ENCODE data around the gene NOP9.

NOP9 gene

DNA sequence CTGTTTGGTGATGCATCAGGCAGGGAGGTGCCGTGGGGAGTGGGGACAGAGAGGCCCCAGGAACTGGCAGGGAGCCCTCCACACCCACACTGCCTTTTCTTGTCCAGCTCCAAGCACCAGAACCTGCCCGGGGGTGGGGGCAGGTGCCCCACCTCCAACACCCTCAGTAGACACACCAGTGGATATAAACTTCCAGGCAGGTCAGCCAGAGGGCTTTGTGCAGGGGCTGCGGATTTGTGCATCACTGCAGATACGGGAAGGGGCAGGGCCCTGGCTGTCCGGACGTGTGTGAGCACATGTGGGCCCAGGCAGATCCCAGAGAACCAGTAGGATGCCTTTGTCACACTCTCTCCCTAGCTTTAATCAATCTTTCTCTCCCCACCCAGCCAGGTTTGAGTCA lies 35.4 kb upstream of the NOP9 start:
- DNase-seq = no peak

DNA sequence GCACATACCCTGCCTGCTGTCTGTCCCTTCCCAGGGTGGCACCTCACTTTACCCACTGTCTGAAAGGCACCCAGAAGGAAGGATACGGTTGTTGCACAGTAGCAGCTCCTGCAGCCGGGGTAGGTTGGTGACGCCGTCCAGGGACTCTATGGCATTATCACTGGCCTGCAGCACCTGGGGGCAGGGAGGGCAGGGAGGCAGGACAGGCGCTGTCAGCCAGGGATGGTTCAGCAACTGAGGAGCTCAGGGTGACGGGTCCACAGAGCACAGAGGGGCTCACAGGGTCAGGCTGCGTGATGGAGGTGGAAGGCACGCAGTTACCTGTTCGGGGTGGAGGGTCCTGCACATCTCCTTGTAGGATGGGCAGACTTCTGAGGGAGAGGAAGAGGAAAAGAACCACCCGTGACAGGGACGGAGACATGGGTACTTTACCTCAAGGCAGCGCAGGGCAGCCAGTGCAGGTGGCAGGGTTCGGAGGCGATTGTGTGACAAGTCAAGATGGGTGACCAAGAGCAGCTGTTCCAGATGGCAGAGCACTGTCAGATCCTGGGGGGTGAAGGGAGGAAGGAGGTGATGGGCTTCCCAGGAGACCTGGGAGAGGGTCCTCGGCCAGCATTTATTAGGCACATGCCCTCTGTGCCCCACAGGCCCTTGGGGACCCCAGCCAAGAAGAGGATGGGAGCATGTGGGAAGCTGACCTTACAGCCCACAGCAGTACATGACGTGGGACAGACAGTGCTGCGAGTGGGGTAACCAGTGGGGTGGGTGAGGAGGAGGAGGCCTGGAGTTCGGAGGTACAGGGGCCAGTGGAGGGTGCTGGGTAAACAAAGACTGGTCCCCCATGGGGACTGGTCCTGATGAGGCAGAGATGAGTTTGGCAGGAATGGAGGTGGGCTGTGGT lies 33.1 kb upstream of the NOP9 start:
- no peak for DNase-seq

DNA sequence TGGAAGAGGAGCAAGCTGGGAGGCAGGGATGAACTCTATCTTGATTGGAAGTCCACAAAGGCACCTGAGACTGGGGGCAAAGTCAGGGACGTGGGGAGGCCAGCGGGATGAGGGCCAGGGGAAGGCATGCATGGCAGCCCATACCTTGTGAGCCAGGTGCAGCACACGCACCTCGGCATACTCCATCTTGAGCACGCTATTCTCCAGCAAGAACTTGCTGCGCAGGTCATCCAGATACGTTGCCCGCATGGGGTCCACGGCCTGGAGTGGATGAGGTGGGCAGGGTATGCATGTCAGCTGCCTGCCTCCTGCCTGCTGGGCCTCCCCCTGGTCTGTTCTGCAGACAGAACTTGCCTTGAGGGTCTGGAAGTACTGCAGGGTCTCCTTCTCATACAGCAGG lies 32.1 kb upstream of the NOP9 start:
- DNase-seq = no peak

DNA sequence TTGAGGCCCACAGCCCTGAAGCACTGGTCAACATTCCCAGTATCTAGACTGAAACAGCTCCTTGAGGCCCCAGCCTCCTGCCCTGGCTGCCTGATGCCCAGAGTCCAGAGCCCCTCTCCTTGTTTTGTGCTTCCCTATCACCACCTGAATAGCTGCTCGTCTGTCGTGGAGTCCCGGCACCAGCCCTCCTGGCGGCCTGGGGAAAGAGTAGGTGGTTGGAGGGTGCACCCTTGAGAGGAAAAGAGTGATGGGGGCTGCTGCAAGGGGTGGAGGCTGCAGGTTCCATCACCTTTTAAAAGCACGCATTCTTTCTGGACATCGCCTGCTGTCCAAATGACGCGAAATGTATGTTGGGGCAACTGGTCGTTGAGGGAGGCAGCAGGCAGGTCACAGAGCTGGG lies 31.4 kb upstream of the NOP9 start:
- DNase-seq = no peak

DNA sequence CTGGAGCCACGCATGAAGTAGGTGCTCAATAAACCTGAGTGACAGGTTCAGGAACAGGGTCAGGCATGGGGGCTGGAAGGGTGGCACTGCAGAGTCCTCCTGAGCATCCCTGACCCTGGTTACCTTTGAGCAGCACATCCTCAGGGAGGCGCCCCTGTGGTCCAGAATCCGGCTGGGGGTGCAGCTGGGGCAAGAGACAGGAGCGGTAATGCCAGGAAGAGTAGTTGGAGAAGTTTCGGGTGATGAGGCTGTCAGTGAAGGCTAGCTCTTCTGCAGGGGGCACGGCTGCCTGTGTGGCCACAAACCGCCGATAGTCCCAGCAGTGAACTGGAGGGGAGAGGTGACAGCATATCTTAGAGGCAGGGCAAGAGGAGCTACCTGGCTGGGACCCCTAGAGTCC lies 30.3 kb upstream of the NOP9 start:
- no peak for DNase-seq

DNA sequence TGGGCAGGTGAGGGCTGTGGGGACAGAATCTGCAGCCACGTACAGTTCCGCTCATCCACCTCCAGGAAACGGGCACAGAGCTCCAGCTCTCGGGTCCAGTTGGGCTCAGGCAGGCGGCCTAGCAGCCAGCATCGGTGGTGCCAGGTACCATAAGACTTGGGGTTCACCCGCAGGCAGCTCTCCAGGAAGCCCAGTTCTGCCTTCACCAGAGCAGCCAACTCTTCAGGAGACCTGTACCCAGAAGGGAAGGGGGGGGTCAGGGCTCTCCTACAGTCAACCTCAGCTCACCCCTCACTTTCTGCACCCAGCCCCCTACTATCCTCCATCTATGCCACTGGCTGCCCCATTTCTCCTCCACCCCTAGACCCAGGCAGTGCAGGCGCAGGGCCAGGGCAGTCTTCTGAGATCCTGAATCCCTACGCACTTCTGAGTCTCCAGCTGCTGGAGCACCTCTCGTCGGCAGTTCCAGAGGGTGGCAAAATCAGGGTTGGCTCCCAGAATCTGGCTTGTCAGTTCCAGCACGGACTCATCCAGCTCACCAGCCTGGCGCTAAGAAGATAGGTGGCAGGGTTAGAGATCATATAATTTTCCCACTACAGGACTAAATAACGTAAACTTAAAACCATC lies 29.6 kb upstream of the NOP9 start:
- DNase-seq = no peak

DNA sequence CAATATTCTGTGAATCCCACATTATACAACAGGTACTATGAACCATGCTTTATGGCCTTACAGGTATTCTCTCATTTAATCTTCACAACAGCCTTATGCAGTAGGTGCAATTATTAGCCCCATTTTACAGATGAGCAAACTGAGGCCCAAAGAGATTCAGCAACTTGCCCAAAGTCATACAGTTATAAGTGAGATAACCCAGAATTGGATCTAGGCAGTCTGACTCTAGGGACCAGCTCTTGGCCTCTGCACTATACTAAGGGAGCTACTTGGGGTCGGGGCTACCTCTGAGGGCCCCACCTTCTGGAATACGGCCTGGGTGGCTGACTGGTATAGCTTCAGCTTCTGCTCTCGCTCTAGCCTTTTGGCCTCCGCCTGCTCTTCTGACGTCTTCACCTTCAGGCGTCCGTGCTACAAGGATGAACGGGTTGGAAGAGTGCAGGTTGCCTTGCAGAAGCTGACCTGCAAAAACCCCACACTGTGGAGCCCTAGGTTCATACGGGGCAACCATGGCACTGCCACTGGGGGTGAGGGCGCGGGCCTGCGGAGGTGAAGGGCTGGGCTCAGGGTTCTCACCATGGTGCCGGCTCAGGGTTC lies 29.0 kb upstream of the NOP9 start:
- no peak for DNase-seq

DNA sequence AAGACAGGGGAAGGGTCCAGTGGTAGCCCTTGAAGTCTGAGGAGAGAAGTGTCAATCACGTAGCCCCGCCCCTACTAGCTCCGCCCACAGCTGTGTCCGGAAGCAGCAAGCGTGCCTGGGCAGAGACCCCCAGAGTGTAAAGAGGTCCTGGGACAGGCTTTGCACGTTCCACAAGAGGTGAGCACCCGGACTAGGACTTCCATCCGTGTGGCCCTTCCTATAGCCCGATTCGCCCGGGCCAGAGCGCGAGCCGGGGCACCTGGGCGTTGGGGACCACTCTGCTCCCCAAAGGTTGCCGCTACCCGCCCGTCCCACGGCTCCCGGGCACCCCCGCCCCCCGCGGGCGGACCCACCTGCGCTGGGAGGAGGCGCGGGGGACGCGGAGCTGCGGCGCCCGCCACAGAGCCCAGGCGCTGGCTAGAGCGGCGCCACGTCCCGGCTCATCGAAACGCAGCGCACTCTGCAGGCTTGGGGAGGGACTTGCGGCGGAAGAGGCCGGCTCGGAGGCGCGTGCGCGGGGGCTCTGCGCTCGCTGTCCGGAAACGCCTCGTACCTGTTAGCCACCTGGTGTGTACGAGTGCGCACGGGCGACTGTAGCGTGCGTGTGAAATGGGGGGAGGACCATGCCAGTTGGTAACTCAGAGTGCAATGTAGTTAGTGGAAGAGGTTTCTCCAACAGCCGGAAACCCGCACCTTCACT lies 28.4 kb upstream of the NOP9 start, which contains the start of gene RABGGTA:
Gene RABGGTA (minus strand): TSS at position 464 of the 700 bp plus-strand sequence. CDS start 482 bp downstream, outside the sequence.
- DNase-seq = peak; percentile 89

DNA sequence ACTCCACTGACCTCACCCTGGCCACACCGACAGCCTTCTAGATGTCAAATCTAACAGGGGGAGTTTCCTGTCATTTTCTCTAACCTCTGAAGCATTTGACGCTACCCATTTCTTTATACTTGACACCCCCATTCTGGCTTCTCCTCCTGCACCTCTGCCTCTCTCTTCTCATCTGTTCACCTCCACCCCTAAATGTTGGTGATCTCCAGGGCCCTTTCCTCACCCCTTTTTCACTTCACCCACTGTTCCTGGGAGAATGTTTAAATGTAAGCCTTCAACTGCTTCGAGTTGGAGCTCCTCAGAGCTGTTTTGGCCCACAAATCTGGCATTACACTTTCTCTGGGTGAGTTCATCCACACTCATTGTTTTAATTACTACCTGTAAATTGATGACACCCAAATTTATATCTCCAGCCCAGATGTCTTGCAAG lies 27.8 kb upstream of the NOP9 start:
- no peak for DNase-seq

DNA sequence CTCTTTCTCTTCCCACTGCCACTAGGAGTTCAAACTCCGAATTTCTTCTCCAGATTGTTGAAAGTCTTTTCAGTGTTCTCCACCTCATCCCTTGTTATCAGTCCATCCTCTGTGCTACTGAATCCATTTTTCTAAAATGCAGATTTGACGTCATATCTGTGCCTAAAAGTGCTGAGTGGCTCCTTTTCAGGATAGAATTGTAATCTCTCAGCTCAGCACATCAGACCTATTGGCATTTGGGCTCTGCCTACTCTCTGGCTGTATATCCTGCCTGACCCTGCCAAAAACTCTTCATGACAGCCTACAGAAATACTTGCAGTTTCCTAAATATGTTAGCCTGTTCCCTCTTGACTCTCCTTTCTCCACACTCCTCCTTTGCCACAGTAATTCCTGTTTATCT lies 27.2 kb upstream of the NOP9 start:
- DNase-seq = no peak

DNA sequence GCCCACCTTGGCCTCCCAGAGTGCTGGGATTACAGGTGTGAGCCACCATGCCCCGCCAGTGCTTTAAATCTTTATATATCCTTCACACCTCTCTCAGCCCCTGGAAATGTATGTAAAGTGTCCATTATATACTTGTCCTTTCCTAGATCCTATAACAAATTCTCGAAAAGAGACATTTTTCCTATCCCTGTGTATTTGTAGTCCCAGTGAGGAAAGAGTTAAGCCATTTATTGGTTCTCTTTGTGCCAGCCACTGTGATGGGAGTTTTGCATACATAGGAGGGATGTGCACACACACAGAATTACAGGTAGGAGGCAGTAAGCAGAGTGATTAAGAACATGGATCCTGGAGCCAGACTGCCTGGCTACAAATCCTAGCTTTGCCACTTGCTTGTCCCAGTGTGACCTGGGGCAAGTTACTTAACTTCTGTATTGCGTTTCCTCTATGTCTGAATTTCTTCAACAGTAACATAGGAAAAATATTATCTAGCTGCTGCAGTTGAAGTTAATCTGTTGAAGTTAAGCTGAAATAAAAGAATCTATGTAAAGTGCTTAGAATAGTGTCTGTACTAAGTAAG lies 26.1 kb upstream of the NOP9 start:
- DNase-seq = no peak

DNA sequence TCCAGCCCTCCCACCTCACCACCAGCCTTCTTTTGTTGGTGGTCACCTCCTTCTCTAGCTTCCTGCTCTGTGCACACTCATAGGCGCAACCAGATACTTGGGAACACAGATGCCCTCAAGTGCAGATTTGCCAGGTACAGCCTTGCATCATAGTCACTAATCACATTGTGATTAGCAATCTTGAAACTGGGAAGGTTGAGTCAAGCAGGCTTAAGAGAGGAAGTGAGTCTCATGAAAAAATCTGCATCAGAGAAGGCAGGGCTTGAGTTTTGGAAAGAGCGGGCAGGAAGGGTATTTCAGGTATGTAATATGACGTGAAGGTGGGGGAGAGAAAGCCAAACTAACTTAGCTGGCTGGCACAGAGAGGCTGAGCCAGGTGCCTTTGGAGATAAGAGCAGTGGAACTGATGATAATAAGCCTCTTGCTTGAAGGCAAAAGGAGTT lies 25.5 kb upstream of the NOP9 start:
- peak; percentile 70 for DNase-seq

DNA sequence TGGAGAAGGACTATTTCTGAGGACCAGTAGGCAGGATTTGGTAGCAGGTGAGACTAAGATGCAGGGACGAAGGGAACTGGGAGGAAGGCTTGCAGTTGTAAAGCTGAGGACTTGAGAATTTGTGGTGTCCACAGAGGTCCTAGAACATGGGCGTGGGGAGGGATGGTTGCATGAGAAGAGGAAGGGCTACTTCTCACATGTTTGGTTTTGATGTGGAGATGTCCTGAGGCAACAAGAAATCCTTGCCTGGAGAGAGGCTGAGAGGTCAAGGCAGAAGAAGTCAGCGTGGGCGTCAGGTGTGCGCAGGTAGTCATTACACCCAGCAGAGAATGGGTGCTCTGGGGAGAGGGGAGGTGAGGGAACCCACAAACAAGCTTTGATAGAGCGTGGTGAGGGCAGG lies 22.6 kb upstream of the NOP9 start:
- no peak for DNase-seq

DNA sequence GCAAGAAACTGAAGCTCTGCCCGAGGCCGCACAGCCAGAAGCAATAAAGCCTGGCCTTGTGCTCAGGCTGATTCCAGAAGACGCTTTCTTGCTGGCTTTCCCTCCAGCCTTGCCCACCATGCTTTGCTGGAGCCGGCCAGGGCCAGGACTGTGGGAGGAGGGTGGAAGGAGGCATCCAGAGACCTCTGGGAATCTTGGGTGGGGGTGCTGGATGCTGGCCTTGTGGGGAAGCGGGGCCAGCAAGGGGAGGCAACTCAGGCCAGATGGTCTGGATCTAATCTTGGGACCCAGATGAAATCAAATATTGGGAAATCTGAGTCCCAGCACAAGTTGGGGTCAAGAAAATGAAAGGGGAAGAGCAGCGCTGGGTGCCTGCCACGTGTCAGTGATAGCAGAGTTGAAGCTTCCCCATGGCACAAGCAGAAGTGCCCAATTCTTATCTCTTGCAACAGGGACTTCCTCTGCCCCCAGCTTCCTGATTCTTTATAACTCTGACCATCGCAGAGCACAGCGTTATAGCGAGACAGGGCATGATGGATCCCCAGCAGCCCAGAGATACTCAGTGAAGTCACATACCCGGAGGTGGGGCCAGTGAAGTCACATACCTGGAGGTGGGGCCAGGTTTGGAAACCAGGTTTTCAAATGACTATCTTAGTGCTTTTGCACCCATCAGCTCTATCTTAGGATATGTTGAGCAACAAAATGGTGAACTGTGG lies 21.9 kb upstream of the NOP9 start:
- peak; percentile 12 for DNase-seq

DNA sequence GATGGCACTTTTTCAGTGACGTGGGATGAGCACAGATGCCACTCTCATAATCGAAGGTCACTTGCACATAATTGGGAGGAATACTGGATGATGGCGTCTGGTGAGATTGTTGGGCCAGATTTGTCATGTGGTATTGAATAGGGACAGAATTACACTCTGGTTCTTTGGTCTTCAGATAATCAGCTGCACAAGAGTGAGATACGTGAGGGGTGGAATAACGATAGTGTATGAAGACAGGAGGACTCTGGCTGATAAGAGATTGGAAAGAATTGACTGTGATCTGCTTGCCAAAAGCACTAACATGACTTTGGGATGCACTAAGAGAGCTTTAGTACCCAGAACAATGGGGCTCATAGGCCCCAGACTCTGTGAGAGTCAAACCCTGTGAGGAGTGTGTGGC lies 21.2 kb upstream of the NOP9 start:
- DNase-seq = no peak

DNA sequence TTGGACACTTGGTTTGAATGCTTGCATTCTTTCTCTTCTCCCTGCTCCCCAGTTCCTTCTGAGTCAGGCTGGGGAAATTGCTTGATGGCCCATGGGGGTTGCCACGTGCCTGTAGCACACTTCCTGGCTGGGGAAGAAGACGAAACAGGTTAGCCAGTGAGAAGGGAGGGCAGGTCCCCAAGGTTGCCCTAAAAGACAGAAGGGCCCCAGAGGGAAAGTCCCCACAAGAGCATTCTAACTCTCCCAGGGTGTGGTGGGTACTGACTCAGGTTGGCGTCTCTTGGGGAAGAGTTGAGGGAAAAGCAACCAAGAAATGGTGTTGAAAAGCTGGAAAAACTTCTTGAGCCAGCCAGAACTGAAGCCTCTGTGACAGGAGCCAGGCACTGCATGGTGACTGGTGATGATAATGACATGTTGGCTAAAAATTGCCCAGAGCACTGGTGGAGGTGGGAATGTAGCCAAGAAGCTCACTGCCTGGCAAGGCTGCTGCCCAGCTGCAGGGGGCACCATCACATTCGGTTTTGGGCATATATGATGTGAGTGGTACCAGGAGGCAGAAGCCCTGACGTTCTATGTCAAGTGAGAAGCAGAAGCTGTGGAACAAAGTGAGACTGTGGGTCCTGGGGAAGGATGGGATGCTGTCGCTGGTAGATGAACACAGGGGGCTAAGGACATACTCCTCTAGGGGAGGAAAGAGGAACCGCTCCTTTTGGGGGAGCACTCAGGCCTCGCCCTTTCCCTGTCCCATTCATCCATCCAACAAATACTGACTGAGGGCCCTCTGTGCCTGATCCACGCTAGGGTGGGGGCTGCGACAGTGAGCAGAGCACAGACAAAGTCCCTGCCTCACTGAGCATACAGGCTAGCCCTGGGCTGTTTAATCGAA lies 20.1 kb upstream of the NOP9 start:
- peak; percentile 65 for DNase-seq

DNA sequence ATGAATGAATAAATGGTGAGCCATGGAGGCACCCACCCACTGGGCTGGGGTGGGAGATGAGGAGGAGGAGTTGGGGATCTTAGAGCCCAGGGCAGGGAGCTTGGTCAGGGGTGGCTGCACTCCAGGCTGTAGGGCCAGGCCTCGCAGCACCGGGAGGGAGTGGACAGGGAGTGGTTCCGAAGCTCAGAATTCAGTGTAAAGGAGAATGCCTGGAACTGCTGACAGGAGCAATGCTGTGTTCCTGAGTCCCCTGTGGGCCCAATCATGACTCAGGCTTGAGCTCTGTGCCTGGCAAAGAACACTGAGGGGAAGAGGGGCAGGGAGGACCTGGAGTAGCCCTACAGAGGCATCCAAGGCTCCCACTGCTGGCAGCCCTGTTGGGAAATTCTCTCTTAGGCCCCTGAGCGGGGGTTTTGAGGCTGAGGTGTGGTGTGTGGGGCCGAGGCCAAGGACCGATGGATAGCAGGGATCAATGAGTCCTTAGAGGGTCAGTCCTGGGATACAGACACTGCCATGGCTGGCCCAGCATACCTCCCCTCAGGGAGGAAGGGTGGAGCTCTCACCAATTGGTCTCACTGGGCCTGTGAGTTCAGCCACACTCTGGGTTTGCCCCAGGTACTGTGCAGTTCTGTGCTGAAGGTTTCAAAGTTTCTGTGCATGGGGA lies 18.7 kb upstream of the NOP9 start:
- no peak for DNase-seq

DNA sequence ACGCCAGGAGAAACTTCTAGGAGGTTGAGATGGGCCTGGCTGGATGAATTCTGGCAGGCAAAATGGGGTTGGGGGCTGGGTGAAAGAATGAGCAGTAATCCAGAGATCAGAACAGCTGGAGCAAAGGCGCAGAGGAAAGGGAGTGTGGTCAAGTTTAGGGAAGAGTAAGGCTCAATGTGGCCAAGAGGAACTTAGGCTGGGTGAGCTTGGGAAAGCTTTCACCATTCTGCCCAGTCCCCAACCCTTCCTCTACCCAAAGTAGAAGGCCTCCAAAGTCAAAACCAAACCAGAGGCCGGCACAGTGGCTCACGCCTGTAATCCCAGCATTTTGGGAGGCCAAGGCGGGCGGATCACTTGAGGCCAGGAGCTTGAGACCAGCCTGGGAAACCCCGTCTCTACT lies 18.0 kb upstream of the NOP9 start:
- DNase-seq = no peak

DNA sequence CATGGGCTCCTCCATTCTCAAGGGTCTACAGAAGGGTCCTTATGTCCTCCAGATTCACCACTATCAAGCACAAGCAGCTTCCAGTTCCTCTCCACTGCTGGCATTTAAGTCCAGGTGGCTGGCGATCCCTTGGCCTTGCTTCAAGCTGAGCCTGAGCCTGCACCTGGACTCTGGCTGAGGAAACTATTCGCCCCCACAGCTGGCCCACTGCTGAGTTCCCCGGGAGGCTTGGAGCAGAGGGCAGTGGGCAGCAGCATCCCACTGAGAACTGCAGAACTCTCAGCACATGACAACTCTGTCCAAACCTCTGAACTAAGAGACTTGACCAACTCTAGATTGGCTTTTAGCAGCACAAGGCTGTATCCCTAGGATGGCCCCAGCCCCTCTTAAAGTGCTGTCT lies 16.9 kb upstream of the NOP9 start:
- DNase-seq = no peak

DNA sequence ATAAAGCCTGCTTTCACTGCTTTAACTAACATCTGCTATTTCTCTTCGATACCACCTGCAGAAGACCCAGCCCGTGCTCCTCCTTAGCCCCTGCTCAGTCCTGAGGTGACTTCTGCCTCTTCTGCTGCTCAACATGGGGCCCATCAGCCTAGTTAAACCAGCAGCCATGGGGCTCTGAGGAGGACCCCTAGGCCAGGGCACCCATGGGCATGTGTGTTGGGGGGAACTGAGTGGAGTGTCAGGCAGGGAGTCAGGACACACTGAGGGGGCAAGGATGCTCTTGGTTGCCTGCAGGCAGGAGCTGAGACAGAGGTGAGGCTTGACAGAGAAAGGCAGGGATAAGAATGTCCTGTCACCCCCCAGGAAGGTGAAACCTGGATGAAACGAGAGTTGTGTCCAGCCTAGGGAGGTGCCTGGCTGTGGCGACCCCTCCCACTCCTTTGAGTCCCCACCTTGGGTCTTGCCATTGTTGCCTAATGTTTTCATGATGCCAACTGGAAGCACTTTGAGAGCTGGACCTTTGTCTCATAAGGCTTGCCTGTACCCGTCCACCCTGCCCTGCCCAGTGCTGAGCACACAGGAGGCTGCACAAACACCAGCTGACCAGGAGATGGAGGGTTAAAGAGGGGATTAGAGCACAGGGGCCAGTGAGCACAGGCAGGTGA lies 15.7 kb upstream of the NOP9 start:
- no peak for DNase-seq
